KMS-11 (cell line): ENCODE results near the gene AP1S3.

Source experiments
- H2AFZ ChIP-seq: fragments of 200-600 bp; sonication (generic); 2 replicates; pipeline ENCODE4 v1.6.1; 2016; ENCODE audit warnings: antibody characterized with exemption, mixed run types, low read depth
- H3K27ac ChIP-seq: fragments of 200-600 bp; sonication (generic); 2 replicates; pipeline ENCODE4 v1.6.1; 2016; ENCODE audit warnings: mild to moderate bottlenecking, mixed run types
- H3K27me3 ChIP-seq: fragments of 200-600 bp; sonication (generic); 2 replicates; pipeline ENCODE4 v1.6.1; 2017; ENCODE audit warnings: mild to moderate bottlenecking, low read depth, mixed run types, moderate library complexity; ENCODE audit not compliant: insufficient read depth
- H3K36me3 ChIP-seq: fragments of 200-600 bp; sonication (generic); 2 replicates; pipeline ENCODE4 v1.6.1; 2017; ENCODE audit warnings: mild to moderate bottlenecking, mixed run types; ENCODE audit not compliant: insufficient read depth
- H3K4me1 ChIP-seq: fragments of 200-600 bp; sonication (generic); 2 replicates; pipeline ENCODE4 v1.6.1; 2016; ENCODE audit warnings: mild to moderate bottlenecking, low read depth, mixed run types; ENCODE audit not compliant: poor library complexity, severe bottlenecking
- H3K4me2 ChIP-seq: fragments of 200-600 bp; sonication (generic); 2 replicates; pipeline ENCODE4 v1.7.0; 2016; ENCODE audit warnings: mild to moderate bottlenecking, mixed run types
- H3K4me3 ChIP-seq: fragments of 200-600 bp; sonication (generic); IDR thresholded peaks from 2 replicates; pipeline ENCODE4 v1.6.1; 2017; ENCODE audit warnings: low read depth, low read length, mixed read lengths; ENCODE audit not compliant: insufficient read depth
- H3K79me2 ChIP-seq: fragments of 200-600 bp; sonication (generic); 2 replicates; pipeline ENCODE4 v1.6.1; 2016; ENCODE audit warnings: low read depth, mixed run types; ENCODE audit not compliant: insufficient read depth
- H3K9ac ChIP-seq: fragments of 200-600 bp; sonication (generic); 2 replicates; pipeline ENCODE4 v1.6.1; 2016; ENCODE audit warnings: mild to moderate bottlenecking, mixed run types
- H4K20me1 ChIP-seq: fragments of 200-600 bp; sonication (generic); 2 replicates; pipeline ENCODE4 v1.6.1; 2016; ENCODE audit warnings: mild to moderate bottlenecking, mixed run types; ENCODE audit not compliant: insufficient read depth
- TF ChIP-seq, protein P1 (sequence below): fragments of 200-600 bp; sonication (generic); conservative IDR thresholded peaks from 2 replicates; pipeline ENCODE4 v1.6.1; 2017; ENCODE audit warnings: low read depth, mild to moderate bottlenecking, antibody characterized with exemption, low read length, moderate library complexity, mixed read lengths

AP1S3 gene

DNA sequence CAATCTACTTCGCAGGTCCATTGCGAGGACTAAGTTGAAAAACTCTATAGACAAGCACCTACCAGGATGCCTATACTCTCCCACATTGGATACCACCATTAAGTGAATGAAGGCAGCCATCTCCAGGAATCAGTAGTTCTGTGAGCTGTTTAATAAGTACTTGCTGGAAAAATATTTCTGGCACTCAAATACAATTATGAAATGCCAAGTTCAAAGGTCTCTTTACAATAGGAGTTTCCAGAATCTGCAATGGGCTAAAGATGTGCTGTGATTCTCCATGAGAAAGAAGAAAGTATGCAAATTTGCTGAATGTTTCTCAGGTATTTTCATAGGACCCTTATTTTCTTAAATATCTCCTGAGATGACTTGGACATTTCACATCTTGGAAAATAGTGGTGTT lies 103.0 kb downstream of the AP1S3 start:
- Histone ChIP-seq H3K27ac (no peak overlapping the region), H3K27me3 (no peaks in the 10 kb centered on the region), H3K4me1 (no peaks in the 10 kb centered on the region), H3K79me2 (no peaks in the 10 kb centered on the region), H3K4me3 (no peak overlapping the region), H4K20me1 (no peaks in the 10 kb centered on the region), H2AFZ (no peak overlapping the region), H3K9ac (no peak overlapping the region), H3K4me2 (no peak overlapping the region), H3K36me3 (no peaks in the 10 kb centered on the region)
- TF ChIP-seq, protein P1, sequence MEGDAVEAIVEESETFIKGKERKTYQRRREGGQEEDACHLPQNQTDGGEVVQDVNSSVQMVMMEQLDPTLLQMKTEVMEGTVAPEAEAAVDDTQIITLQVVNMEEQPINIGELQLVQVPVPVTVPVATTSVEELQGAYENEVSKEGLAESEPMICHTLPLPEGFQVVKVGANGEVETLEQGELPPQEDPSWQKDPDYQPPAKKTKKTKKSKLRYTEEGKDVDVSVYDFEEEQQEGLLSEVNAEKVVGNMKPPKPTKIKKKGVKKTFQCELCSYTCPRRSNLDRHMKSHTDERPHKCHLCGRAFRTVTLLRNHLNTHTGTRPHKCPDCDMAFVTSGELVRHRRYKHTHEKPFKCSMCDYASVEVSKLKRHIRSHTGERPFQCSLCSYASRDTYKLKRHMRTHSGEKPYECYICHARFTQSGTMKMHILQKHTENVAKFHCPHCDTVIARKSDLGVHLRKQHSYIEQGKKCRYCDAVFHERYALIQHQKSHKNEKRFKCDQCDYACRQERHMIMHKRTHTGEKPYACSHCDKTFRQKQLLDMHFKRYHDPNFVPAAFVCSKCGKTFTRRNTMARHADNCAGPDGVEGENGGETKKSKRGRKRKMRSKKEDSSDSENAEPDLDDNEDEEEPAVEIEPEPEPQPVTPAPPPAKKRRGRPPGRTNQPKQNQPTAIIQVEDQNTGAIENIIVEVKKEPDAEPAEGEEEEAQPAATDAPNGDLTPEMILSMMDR: no peak

GRCh38 chr2:223732346-223732745 lies 105.0 kb downstream of the AP1S3 start:
- H3K4me2 ChIP-seq: no peak overlapping the region
- H4K20me1 ChIP-seq: no peaks in the 10 kb centered on the region
- no peaks in the 10 kb centered on the region for H3K4me1 ChIP-seq
- no peak overlapping the region for H3K9ac ChIP-seq
- no peak overlapping the region for H3K27ac ChIP-seq
- H3K27me3 ChIP-seq: no peaks in the 10 kb centered on the region
- H3K36me3 ChIP-seq: no peaks in the 10 kb centered on the region
- TF ChIP-seq, protein P1: no peak
- no peaks in the 10 kb centered on the region for H3K79me2 ChIP-seq
- H2AFZ ChIP-seq: no peak overlapping the region
- no peak overlapping the region for H3K4me3 ChIP-seq

- Histone ChIP-seq H3K4me3 (no peak overlapping the region), H3K4me2 (no peak overlapping the region), H3K9ac (no peak overlapping the region), H3K27ac (no peak overlapping the region), H3K4me1 (no peaks in the 10 kb centered on the region), H3K27me3 (no peaks in the 10 kb centered on the region), H3K36me3 (no peaks in the 10 kb centered on the region), H4K20me1 (no peaks in the 10 kb centered on the region), H2AFZ (no peak overlapping the region), H3K79me2 (no peaks in the 10 kb centered on the region)
- TF ChIP-seq, protein P1: no peak
Observed at GRCh38 chr2:223731503-223731902, 105.9 kb downstream of the AP1S3 start.

DNA sequence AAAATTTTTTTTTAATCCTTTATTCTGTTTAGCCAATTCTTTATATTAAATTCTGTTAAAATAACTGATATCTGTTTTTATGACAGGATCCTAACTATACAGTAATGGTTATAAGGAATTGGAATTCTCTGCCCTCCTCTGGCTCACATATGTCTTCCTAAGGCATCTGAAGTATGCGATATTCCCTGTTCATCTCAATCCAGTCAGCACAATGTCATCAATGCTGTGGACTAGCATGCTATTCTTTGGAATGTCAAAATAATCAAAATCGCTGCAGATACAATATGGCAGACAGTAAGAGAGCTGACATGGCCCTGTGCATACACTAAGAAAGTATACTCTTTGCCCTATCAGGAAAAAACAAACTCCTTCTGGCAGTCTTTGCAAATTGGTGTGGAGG lies 107.6 kb downstream of the AP1S3 start:
- no peak overlapping the region for H3K4me3 ChIP-seq
- no peaks in the 10 kb centered on the region for H3K36me3 ChIP-seq
- no peaks in the 10 kb centered on the region for H3K79me2 ChIP-seq
- no peaks in the 10 kb centered on the region for H3K27me3 ChIP-seq
- TF ChIP-seq, protein P1: no peak
- H2AFZ ChIP-seq: no peak overlapping the region
- H3K27ac ChIP-seq: no peak overlapping the region
- no peak overlapping the region for H3K9ac ChIP-seq
- H3K4me2 ChIP-seq: no peak overlapping the region
- H3K4me1 ChIP-seq: no peaks in the 10 kb centered on the region
- H4K20me1 ChIP-seq: no peaks in the 10 kb centered on the region
